GM23248 (cell line): ENCODE results near the gene MBD3L2.

Source experiments
- EZH2 ChIP-seq: fragments of 200-600 bp; sonication (generic); IDR thresholded peaks from 2 replicates; pipeline ENCODE4 v1.6.1; 2018; ENCODE audit warnings: antibody characterized with exemption, mild to moderate bottlenecking; ENCODE audit not compliant: insufficient read depth, poor library complexity, severe bottlenecking
- EZH2phosphoT487 ChIP-seq: fragments of 200-600 bp; sonication (generic); IDR thresholded peaks from 2 replicates; pipeline ENCODE4 v1.6.1; 2018; ENCODE audit warnings: antibody characterized with exemption, moderate library complexity, mild to moderate bottlenecking, low read depth; ENCODE audit not compliant: insufficient read depth

DNA sequence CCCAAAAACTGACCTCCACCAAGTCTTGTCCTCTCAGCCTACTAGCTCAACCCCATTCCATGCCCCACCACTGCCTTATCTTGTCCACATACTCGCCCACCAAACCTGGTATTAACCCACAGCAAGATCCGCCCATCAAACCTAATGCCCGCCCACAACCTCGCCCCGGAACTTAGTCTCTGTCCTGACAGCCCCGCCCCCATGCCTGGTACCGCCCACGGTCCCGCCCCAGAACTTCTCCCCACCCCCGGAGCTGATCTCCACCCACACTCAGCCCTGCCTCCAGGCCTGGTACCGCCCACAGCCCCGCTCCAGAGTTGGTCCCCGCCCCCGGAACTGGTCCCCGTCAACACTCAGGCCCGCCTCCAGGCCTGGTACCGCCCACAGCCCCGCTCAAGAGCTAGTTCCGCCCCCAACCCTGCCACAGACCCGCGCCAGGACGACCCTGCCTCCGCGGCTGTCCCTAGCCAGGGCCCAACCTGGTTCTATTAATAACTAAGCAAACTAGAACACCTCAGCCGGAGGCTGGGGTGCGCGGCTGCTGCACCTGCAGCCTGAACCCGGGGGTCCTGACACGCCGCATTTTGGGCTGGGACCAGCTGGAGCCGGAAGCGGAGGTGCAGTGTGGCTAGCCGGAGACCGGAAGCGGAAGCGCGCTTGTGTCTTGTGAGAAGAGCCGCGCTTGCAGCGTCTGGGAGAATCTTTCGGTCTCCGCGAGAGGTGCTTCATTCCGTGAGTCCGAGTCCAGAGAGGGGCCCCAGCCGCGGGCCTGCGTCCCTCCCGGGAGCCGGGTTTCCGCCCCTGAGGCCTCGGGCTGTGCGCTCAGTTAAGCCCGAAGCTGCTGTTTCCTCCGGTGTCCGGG, 20.2 kb downstream of the MBD3L2 start, which contains the start of gene ZNF557:
- no peak for TF ChIP-seq EZH2phosphoT487
- no peak for TF ChIP-seq EZH2
